Activated CD4-positive, CD25-positive, alpha-beta regulatory T cell treated with anti-CD3 and anti-CD28 coated beads, Interleukin-2, amount 50 U/mL, for 24 hours (primary cell): ENCODE measurements around the gene ITGAD.
A peak's percentile ranks its signal among the peaks of the same experiment; 100 is the strongest.
"Not testable (repeated sequence)": the region's sequence is repeated elsewhere in the genome, so short reads cannot be mapped to it uniquely, and the experiment has no call there.

Experiments used
- ATAC-seq, 2 donors: fragments of 150-1000 bp; cut with Tn5 transposase; one replicate each; pipeline ENCODE4 v1.10.0; 2021; ENCODE audit warnings: mild to moderate bottlenecking in 1 of 2, moderate library complexity in 1 of 2

Gene ITGAD

GRCh38 chr16:31435341-31436220, 42.4 kb downstream of the ITGAD start:
- no peak for ATAC-seq

GRCh38 chr16:31436221-31437045, 43.3 kb downstream of the ITGAD start:
- ATAC-seq: no peak

- no peak for ATAC-seq
Observed at GRCh38 chr16:31438414-31438813, 45.3 kb downstream of the ITGAD start.

- not testable (repeated sequence) for ATAC-seq
Observed at GRCh38 chr16:31439023-31439422, 45.9 kb downstream of the ITGAD start.

- ATAC-seq: no peak
Observed at GRCh38 chr16:31439519-31439918, 46.4 kb downstream of the ITGAD start.

- ATAC-seq: no peak
Observed at GRCh38 chr16:31440516-31441184, 47.5 kb downstream of the ITGAD start.

GRCh38 chr16:31441956-31442355, 48.8 kb downstream of the ITGAD start:
- ATAC-seq: no peak

- not testable (repeated sequence) for ATAC-seq
Observed at GRCh38 chr16:31445931-31446330, 52.8 kb downstream of the ITGAD start.

GRCh38 chr16:31451201-31451600, 58.1 kb downstream of the ITGAD start:
- no peak for ATAC-seq

- ATAC-seq: peak; percentile 37 to 58
Observed at GRCh38 chr16:31451681-31452351, 58.7 kb downstream of the ITGAD start.

- ATAC-seq: no peak
Observed at GRCh38 chr16:31452631-31453106, 59.5 kb downstream of the ITGAD start.

GRCh38 chr16:31453255-31454204, 60.4 kb downstream of the ITGAD start:
- ATAC-seq: no peak

- no peak for ATAC-seq
Observed at GRCh38 chr16:31455601-31456314, 62.6 kb downstream of the ITGAD start.

- ATAC-seq: no peak
Observed at GRCh38 chr16:31456988-31457360, 63.8 kb downstream of the ITGAD start.

GRCh38 chr16:31458073-31458843, 65.1 kb downstream of the ITGAD start:
- ATAC-seq: no peak

GRCh38 chr16:31458844-31459686, 65.9 kb downstream of the ITGAD start, which contains the start of gene ARMC5:
ARMC5 (plus strand) TSS chr16:31459501; CDS start chr16:31459525, 24 bp downstream.
- ATAC-seq: peak; percentile 81 to 82

- peak; percentile 78 to 80 for ATAC-seq
Observed at GRCh38 chr16:31459687-31460581, 66.8 kb downstream of the ITGAD start.
